Spleen (tissue), 7 donors: Measurements from ENCODE around the gene GSE1.

Experiments used
- CTCF ChIP-seq, 11 experiments: fragments of 200-600 bp in 7 of 11; fragments of 450-650 bp in 4 of 11; sonication (generic) in 4 of 11; IDR thresholded peaks in 8 of 11; conservative IDR thresholded peaks in 3 of 11; 1 replicate in 7 of 11; 2 replicates in 4 of 11; pipeline versions ENCODE4 v1.4.0 to v1.8.0; 2016 to 2021; ENCODE audit warnings: antibody characterized with exemption in 11 of 11, inconsistent platforms in 4 of 11, mild to moderate bottlenecking in 1 of 11
- POLR2A ChIP-seq, 3 donors: fragments of 450-650 bp; IDR thresholded peaks; one replicate each; pipeline ENCODE4 v1.5.1; 2017; ENCODE audit warnings: antibody characterized with exemption in 3 of 3, mild to moderate bottlenecking in 1 of 3
- POLR2AphosphoS5 ChIP-seq, 3 donors: sonication (generic); formaldehyde crosslinking; IDR thresholded peaks; one replicate each; pipeline ENCODE4 v1.5.1; 2017; ENCODE audit warnings: antibody characterized with exemption in 3 of 3
- donor health status: DM: no; HTN: no; CAD: no; lungs with moderate emphysema.
- donor health status: DM: no; HTN: no; CAD: no.
- donor health status: DM: no; HTN: no; CAD: no.

- TF ChIP-seq CTCF (IDR thresholded peaks at IDR 0.05 in 8 of 11, conservative IDR thresholded peaks at IDR 0.05 in 3 of 11) (no peak), POLR2AphosphoS5 (IDR thresholded peaks at IDR 0.05) (no peak), POLR2A (IDR thresholded peaks at IDR 0.05) (no peak)
Measured at GRCh38 chr16:85636234-85636812, 23.2 kb downstream of the GSE1 start.
